GM19239 (cell line): ENCODE measurements around the gene SLC48A1.

Experiments used
- DNase-seq: peaks from one replicate; pipeline ENCODE4 v3.0.0; 2011; ENCODE audit warnings: low spot score; ENCODE audit not compliant: insufficient read length
- FAIRE-seq: peaks from 2 replicates; lab custom pipeline; 2011; peaks lifted over from hg19 to GRCh38; lab: Jason Lieb, UNC

The SLC48A1 gene

DNA sequence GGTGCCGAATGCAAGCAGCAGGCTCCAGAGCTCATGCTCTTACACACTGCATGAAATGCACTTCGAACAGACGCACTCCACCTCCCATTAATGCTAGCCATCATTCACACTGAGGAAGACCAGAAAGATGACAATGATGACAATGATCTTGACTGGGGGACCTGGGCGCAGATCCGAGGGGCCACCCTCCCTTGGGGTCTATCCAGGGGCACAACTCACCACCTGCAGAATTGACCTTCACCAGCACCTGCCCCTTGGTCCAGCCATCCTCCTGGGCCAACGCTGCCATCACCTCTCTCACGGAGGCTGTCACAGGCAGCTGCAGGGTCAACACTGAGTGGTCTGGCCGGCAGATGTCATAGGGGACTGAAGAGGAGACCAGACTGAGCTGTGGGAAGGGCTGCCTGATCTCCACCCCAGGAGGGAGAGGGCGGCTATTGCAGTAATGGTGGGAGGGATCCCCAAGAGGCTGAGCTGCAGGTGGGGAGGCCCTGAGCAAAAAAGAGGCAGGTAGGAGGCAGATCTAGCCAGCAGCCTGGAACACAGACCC lies 29.7 kb upstream of the SLC48A1 start:
- no peak for FAIRE-seq
- no peak for DNase-seq

DNA sequence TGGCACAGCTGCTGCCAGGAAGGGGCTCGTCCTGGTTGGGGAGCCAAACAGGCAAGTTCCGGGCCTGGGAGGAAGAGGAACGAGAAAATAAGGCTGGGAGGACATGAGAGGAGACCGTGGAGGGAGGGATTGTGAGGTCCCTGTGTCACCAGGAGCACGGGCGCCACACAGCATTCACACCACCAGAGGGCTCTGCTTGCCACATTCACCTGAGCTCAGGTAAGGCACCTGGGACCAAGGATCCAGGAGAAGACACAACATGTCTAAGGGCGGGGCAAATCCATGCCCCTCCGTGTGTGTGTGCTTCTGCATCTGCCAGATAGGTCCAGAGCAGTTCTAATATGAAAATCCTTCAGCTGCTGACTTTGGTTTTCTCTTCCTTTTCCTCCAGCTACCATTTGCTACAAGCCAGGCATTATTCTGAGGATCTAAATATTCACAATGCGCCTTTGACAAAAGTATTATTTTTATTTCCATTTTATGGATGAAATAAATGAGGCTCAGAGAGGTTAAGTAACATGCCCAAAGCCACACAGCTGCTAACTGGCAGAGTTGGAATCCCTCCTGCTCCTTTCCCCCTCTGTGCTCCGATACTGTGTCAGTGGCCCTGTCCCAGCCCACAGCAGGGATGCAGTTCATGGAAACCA lies 28.9 kb upstream of the SLC48A1 start:
- DNase-seq (no peak), FAIRE-seq (peak; percentile 42)

DNA sequence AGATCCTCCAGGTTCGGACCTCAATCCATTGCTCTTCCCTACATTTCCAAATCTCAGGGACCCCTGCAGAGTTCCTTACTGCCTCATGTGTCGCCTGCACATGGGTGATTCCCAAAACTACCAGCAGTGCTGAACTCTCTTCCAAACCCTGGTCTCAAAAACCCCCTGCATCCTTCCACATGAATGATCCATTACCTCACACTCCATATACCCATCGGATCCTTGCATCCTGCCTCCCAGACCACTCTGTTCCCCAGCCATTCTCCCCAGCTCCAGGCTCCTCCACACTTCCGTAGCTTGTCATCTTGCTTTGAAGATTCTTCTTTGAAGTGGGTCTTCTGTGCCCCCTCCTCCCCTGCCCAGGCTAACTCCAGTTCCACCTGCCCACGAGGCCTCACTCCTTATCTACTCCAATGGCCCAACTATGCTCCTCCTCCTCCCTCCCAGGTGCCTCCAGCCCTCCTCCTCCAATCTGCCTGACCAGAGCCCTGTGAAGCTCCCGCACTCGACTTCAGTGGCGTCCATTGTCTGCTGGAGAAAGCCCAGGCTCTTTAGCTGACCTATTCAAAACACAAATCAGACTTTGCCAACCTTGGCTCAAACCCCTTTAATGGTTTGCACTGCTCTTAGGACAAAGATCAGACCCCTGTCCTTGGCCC lies 28.1 kb upstream of the SLC48A1 start:
- FAIRE-seq (no peak), DNase-seq (no peak)

DNA sequence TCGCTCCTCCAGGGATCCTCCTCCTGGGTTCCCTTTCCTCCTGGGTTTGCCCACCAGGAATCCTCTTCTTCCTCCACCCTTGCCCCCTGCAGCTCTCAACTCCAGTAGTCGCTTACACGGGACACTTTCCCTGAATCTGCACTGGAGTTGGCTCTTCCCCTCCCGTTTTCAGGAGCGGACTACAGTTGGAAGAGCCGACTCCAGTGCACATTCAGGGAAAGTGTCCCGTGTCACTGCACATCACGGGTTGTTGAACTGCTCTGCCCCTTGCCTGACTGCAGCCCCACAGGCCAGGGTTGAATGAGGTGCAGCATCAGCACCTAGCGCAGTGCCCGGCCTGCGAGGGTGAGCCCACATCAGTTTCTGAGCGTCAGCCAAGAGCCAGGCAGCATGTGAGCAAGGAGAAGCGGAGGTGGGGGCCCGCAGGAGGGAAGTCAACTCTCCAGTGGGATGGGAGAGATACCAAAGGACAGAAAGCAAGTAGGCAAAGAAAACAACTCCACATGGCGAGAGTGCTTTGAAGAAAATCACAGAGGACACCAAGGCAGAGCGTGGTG lies 27.5 kb upstream of the SLC48A1 start:
- FAIRE-seq (no peak), DNase-seq (no peak)

DNA sequence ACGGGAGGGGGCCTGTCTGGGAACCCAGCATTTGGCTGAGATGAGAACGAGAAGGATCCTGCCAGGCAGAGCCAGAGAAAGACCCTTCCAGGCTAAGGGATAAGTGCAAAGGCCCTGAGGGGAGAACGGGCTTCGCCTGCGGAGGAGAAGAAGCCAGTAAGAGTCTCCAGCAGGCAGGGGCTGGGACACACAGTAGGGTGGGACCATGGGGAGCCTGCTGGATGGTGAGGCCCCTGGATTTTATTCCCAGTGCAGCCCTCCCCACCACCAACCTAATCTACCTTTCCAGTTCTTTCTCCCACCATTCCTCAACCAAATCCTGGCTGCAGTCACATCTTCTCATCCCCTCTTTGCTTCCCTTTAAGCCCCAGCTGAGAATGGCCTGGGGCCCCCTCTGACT lies 27.0 kb upstream of the SLC48A1 start:
- FAIRE-seq (no peak), DNase-seq (no peak)

DNA sequence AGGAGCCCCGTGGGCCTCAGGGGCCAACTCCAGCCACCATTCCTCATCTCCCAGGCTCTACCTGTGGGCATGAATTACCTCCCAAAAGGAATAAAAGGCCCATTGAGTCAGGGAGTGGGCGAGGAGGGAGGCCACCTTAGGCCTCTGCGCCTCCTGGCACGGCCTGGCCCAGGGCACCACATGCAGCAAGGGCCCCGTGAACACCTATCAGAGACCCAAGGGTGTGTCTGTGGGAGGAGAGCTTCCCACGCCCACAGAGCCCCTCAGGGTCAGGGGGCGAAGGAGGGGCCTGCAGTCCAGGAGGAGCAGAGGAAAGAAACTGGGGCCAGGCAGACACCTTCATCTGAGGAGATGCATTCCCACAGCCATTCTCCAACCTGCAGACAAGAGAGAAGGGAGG lies 26.5 kb upstream of the SLC48A1 start:
- no peak for FAIRE-seq

DNA sequence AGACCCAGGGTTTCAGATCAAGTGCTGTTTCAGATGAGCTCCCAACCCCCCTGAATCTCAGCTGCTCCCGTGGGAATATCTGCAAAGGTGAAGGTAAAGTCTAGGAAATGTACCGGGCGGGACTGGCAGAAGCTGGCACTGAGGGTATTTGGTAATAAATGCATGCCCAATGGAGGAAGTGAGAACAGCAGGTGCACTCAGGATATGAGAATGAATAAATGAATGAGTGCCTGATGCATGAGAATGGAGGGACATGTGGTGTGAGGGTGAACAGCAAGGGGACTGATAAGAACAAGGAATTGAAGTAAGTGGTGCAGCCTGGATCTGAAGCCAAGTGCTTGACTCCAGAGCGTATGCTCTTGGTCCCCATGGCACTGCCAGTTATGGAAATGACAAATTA lies 25.9 kb upstream of the SLC48A1 start:
- FAIRE-seq (no peak), DNase-seq (no peak)

More for the DNA sequence above, 26.5 kb upstream of the SLC48A1 start:
- DNase-seq = no peak

DNA sequence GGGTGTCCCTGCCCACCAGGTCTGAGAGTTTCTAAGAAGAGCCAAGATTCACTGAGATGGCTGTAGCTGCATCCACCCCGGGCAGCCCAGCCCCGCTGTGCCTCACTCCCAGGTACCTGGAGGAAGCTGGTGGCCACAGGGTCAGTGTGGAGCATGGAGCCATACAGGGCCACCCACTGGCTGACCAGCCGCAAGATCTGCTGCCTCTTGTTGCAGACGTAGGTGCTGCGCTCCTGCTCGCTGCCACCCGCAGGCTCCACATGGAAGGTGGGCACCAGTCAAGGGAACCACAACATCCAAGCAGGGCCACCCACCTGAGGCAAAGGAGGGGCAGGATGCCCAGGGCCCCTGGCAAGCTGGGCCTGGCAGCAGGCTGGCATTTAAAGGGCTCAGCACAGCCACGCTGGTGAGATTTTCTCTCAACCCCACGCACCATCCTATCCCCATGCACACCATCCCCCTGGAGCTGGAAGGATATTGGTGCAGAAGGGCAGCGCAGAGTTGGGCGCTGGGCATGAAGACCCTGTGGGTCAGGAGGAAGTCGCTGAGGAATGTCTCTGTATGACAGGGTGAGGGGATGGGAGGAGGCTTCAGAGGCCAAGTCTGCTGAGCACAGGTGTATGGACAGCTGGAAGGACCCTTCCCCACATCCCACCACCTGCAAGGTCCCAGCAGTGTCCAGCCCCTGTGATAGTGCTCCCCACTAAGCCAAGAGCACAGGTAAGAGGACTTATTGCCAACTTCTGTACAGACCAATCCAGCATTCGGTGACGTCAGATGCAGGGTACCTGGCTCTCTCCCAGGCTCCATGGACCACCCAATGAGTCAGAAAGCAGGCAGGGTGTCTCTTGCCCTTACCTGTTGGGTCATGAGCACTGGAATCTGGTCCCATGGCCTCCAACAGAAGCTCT lies 25.2 kb upstream of the SLC48A1 start:
- no peak for FAIRE-seq
- no peak for DNase-seq

DNA sequence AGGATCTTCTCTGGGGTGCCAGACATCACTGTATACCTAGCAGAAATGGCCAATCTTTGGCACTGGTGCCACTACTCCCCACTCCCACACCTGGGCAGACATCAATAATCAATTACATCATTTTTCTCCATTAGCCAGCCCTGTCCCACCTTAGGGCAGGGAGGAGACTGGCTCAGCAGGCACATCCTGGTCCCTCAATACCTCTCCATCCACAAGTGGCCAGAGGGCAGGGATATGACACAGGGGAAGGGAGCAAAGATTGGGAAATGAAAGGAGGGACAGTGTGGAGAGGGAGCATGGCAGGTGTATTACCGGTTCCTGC lies 24.6 kb upstream of the SLC48A1 start:
- FAIRE-seq = no peak
- no peak for DNase-seq

DNA sequence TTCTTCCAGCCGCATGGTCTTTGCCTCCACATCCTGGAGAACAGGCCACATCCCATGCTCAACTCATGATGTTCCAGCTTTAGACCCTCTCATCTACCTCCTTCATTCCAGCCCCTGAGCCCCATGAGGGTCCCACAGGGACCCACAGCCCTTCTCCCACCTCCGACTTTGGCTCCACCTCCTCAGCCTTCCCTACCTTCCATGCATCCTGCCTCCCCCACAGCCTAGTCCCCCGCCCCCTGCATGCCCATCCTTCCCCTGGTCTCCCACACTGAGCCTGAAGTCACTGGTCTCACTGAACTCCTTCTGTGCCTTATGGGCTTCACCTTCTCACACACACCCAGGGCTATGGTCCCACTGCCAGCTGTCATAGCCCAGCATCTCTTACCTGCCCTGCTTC lies 24.1 kb upstream of the SLC48A1 start:
- FAIRE-seq = no peak
- no peak for DNase-seq

DNA sequence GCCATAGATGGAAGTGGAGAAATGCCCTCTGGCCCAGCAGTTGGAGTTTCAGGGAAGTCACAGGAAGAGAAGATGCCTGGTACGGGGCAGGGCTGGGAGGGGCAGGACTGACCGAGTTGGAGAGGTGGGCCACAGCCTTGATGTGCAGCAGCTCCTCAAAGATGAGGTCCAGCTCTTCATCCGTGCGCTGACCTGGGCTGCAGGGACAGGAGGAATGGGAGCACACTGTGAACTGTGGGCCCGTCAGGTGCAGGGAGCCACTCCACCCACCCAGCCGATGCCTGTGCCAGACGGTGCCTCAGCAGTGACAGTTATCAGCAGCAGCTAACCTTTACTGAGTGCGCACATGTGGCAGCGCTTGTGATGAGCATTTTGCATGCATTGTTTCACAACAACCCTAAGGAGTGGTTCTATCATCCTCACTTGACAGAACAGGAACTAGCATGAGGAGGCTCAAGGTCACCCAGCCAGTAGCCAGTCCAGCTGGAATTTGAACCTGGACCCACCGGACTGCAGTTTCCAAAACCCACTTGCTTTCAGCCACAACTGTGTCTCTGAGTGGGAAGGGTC lies 22.7 kb upstream of the SLC48A1 start:
- FAIRE-seq = no peak
- DNase-seq = no peak

DNA sequence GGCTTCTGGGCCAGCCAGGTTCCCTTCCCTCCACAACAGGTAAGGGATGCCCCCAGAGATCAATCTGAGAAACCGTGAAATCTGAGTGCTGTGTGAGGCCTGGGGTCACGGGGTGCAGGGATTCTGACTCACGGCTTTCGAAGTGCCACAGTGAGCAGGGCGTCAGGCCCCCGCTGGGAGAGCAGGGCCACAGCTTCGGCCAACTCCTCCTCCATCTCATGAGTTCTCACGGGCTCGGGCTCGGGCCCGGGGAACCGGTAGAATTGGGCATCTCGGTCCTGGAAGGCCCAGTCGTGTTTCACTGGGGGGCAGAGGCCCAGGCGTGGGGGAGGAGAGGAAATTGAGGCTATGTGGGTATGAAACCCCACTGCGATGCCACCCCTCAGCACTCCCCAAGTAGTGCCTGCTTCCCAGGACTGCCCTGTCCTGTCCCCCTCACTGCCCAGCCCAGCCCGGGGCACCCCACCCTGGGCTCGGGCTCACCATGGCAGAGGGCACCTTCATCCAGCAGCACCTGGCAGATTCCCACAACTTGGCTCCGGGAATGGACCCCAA lies 22.0 kb upstream of the SLC48A1 start:
- DNase-seq (no peak), FAIRE-seq (no peak)

DNA sequence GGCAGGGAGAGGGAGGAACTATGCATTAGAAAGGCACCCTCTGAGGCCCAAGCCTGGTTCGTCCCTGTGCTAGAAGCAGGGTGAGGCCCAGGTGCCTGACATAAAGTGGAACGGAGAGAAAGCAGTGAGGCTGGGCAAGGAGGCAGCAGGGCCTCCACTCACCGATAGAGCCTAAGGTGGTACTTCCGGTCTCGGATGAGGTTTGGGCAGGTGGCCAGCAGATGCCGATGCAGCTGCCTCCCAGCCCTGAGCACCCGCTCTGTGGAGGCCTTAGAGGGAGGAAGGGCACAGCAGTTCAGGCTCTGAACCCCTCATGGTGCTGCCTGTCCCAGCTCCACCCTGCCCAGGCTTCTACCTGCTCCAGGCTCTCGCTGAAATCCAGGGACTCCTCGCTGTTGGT lies 21.5 kb upstream of the SLC48A1 start:
- FAIRE-seq (no peak), DNase-seq (no peak)

DNA sequence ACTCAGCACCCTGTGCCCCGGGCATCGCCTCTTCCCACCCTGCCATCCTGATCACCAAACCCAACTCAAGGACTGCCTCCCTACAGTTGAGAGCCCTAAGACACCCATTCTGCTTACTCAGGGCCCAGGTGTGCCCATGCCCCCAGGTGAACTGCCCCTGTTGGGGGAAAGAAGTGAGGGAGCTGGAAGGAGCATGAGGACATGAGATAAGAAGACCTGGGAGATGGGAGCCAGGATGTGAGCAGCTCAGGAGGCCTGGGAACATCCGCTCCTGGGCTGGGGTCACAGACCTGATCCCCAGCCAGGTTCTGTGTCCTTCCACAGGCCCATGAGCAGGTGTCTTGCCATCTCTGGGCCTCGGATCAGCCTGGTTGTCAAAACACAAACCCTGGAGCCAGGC lies 20.9 kb upstream of the SLC48A1 start:
- FAIRE-seq (no peak), DNase-seq (no peak)

DNA sequence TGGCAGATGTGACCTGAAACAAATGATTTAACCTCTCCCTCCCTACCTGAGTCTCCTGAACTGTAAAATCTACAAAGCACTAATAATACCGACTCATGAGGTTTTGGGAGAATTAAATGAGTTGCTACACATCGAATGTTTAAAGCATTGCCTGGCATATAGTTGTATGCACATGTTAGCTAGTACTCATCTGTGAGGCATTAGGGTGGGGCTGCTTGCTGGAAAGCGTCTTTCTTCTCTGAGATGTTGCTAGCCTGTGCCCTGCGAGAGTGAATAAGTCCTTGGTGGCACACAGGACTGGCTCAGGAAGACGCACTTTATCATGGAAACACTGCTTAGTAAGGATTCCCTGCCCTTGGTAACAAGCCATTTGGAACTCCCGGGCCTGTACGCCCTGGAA lies 20.5 kb upstream of the SLC48A1 start:
- no peak for DNase-seq
- no peak for FAIRE-seq

DNA sequence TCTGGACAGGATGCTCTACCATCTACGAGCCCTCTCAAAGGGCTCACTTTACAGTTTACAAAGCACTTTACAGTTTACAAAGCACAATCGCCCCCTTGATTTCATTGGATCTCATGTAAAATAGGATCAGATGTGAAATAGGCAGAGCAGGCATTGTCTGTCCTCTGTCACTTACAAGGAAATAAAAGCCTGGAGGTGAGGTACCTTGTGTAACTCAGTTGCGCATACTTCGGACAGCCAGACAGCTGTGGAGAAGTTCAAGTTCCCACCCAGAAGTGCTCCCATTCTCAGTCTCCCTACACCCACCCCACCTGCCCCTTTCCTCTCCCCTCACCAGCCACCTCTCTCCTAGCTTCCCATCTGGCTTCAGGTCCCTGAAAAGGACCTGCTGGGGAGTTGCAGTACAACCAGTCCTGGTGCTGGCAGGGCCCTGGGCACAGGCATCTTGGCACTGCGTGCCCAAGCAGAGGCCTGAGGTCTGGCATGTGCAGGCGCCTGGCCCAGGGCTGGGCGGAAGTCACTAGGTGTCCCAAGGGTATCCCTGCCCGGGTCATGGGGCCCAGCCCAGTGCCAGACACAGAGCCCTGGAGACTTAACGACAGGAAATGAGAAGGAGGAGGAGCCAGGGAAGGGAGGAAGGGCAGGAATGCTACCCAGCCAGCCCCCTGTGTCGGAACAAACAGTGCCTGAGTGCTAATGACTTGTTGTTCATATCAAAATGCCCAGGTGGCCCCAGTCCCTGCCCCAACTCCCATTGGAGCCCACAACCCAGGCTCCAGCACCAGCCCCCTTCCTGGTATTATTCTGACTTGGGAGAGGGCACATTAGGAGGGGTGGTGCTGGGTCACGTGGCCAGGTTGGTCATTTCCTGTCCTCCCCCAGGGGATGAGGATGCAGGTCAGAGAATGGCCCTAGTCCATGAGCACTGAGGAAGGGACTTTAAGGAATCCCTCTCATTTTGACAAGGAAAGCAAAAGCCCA lies 19.7 kb upstream of the SLC48A1 start:
- peak; percentile 66 for FAIRE-seq
- DNase-seq = no peak

DNA sequence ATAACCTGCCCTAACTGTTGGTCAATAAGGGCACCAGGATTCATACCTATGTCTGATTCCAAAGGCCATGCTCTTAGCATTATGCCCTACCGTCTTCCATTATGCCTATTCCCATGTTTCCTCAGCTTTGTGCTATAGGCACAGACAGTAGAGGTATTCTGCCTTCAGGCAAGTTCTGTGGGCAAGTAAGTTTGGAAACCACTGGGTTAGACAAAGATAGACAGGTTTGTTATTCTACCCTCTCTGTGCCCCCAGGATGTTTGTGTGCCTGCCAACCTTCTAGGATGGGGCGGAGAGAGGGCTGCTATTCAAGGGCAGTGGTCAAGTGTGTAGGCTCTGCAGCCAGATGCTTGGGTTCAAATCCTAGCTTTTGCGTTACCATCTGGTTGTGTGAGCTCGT lies 18.9 kb upstream of the SLC48A1 start:
- FAIRE-seq = no peak
- DNase-seq = no peak

DNA sequence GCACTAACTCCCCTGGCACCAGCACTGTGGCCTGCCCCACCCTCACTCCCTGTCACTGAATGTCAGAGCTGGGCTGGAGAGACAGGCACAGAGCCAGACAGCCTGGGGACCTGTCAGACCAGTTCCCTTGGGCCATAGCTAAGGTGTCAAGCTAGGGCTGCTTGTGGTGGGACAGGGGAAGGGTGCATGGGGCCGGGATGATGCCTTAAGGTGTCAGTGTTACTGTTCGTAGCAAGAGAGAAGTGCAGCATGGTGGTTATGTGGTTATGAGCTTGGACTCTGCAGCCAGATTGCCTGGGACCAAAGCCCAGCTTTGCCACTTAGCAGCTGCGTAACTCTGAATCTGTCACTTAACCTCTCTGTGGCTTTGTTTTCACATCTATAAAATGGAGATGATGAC lies 18.2 kb upstream of the SLC48A1 start:
- DNase-seq = peak; percentile 47
- no peak for FAIRE-seq
